HK-2 (cell line): ENCODE data around the gene TCEAL1.

Experiments used
- DNase-seq: peaks from one replicate; pipeline ENCODE4 v3.0.0-alpha.2; 2018; ENCODE audit not compliant: unreplicated experiment

Gene TCEAL1

DNA sequence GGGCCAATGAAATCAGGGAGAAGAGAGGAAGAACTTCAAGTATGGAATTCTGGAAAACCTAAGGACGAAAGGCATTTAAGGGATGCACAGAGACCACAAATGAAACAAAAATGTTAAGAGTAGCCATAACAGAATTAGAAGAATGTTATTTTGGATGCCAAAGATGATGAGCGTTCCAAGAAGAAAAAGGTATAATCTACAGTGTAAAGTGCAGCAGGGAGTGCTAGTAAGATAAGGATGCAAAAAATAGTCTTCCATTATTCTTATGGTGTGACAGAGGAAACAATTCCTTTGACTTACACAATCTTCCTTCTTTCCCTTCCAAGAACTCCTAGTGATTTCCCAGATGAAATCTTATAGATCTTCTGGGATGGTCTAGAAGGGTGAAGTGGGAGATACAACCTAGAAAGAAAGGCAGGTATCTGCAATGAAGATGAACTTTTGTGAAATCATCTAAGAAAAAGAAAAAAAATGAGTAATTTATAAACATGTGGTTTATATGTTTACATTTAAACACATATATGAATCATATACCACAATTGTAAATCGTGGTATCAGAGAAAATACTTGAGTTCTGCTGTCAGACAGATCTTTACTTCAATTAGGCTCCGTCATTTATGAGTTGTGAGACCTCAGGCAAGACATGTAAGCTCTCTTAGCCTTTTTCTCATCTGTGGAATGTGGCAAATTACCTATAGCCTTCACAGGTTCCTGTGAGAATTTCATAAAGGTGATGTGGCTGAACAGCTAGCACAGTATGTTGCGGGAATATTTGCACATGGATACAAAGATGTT lies 49.6 kb downstream of the TCEAL1 start:
- DNase-seq, result no peak
